Measurements from ENCODE around the gene NSF.
"Not testable (repeated sequence)": the region's sequence is repeated elsewhere in the genome, so short reads cannot be mapped to it uniquely, and the experiment has no call there.

Gene NSF

DNA sequence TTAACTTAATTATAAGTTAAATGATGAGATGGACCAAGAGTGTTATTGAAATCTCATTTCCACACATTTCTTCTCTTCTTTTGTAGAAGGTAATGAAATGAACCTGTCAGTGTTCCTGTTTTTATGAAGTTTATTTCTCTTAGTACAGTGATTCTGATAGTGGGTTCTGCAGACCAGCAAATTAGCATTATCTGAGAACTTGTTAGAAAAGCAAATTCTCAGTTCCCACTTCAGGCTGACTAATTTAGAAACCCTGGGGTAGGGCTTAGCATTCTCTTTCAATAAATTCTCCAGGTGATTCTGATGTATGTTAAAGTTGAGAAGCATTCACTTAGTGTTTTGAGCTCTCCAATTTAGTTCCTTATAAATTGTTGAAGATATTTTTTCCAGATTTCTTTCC is 12.7 kb downstream of the NSF start:
- not testable (repeated sequence) for H3K36me3 ChIP-seq; H3K27me3 ChIP-seq; H3K4me3 ChIP-seq (ENCODE audit: low read depth in 1 of 2, low read length in 1 of 2); H3K4me1 ChIP-seq (ENCODE audit: control insufficient read depth in 1 of 2, insufficient read depth in 1 of 2, low read depth in 1 of 2, low read length in 1 of 2); H3K9me3 ChIP-seq; H3K27ac ChIP-seq

DNA sequence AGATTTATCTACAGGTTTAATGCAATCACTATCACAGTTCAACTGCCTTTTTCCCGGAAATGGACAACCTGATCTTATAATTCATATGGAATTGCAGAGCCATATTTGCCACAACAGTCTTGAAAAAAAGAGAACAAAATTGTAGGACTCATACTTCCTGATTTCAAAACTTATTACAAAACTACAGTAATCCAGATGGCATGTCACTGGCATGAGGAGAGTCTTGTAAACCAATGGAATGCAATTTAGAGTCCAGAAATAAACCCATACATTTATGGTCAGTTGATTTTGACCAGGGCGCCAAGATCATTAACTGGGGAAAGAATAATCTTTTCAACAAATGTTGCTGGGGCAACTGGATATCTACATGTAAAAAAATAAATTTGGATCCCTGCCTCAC is 20.8 kb downstream of the NSF start:
- not testable (repeated sequence) for H3K27ac ChIP-seq; H3K4me3 ChIP-seq (ENCODE audit: low read depth in 1 of 2, low read length in 1 of 2); H3K27me3 ChIP-seq; H3K9me3 ChIP-seq; H3K4me1 ChIP-seq (ENCODE audit: control insufficient read depth in 1 of 2, insufficient read depth in 1 of 2, low read depth in 1 of 2, low read length in 1 of 2); H3K36me3 ChIP-seq

DNA sequence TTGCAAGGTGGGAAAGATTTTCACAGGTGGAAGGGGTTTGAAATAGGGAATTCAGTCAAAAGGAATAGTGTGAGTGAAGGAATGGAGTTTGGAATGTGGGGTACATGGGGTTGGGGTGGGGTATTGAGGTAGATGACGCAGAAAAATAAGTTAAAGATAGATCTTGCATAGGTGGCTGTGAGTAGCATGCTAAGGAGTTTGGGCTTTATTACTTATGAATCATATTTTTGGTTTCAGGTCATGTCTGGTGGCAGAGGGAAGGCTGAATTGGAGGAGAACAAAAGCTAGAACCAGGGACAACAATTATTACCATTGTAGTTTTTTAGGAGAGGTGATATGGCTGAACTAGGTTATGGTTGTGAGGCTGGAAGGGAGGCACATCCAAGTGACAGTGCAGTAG is 23.4 kb downstream of the NSF start:
- H3K9me3 ChIP-seq; H3K27me3 ChIP-seq; H3K4me1 ChIP-seq (ENCODE audit: control insufficient read depth in 1 of 2, insufficient read depth in 1 of 2, low read depth in 1 of 2, low read length in 1 of 2); H3K4me3 ChIP-seq (ENCODE audit: low read depth in 1 of 2, low read length in 1 of 2); H3K36me3 ChIP-seq; H3K27ac ChIP-seq: not testable (repeated sequence)

- H3K9me3 ChIP-seq; H3K36me3 ChIP-seq; H3K4me1 ChIP-seq (ENCODE audit: control insufficient read depth in 1 of 2, insufficient read depth in 1 of 2, low read depth in 1 of 2, low read length in 1 of 2); H3K27ac ChIP-seq; H3K4me3 ChIP-seq (ENCODE audit: low read depth in 1 of 2, low read length in 1 of 2); H3K27me3 ChIP-seq: not testable (repeated sequence)
Measured at GRCh38 chr17:46617121-46617520, 26.7 kb downstream of the NSF start.

GRCh38 chr17:46618975-46619374 is 28.5 kb downstream of the NSF start:
- H3K4me3 ChIP-seq (ENCODE audit: low read depth in 1 of 2, low read length in 1 of 2); H3K27ac ChIP-seq; H3K9me3 ChIP-seq; H3K4me1 ChIP-seq (ENCODE audit: control insufficient read depth in 1 of 2, insufficient read depth in 1 of 2, low read depth in 1 of 2, low read length in 1 of 2); H3K36me3 ChIP-seq; H3K27me3 ChIP-seq: not testable (repeated sequence)

GRCh38 chr17:46623790-46624189 is 33.3 kb downstream of the NSF start:
- not testable (repeated sequence) for H3K9me3 ChIP-seq; H3K36me3 ChIP-seq; H3K27me3 ChIP-seq; H3K4me3 ChIP-seq (ENCODE audit: low read depth in 1 of 2, low read length in 1 of 2); H3K27ac ChIP-seq; H3K4me1 ChIP-seq (ENCODE audit: control insufficient read depth in 1 of 2, insufficient read depth in 1 of 2, low read depth in 1 of 2, low read length in 1 of 2)

GRCh38 chr17:46624726-46625125 is 34.3 kb downstream of the NSF start:
- not testable (repeated sequence) for H3K4me3 ChIP-seq (ENCODE audit: low read depth in 1 of 2, low read length in 1 of 2); H3K27me3 ChIP-seq; H3K4me1 ChIP-seq (ENCODE audit: control insufficient read depth in 1 of 2, insufficient read depth in 1 of 2, low read depth in 1 of 2, low read length in 1 of 2); H3K9me3 ChIP-seq; H3K36me3 ChIP-seq; H3K27ac ChIP-seq

- not testable (repeated sequence) for H3K9me3 ChIP-seq; H3K4me3 ChIP-seq (ENCODE audit: low read depth in 1 of 2, low read length in 1 of 2); H3K27ac ChIP-seq; H3K4me1 ChIP-seq (ENCODE audit: control insufficient read depth in 1 of 2, insufficient read depth in 1 of 2, low read depth in 1 of 2, low read length in 1 of 2); H3K27me3 ChIP-seq; H3K36me3 ChIP-seq
Measured at GRCh38 chr17:46627452-46627851, 37.0 kb downstream of the NSF start.

DNA sequence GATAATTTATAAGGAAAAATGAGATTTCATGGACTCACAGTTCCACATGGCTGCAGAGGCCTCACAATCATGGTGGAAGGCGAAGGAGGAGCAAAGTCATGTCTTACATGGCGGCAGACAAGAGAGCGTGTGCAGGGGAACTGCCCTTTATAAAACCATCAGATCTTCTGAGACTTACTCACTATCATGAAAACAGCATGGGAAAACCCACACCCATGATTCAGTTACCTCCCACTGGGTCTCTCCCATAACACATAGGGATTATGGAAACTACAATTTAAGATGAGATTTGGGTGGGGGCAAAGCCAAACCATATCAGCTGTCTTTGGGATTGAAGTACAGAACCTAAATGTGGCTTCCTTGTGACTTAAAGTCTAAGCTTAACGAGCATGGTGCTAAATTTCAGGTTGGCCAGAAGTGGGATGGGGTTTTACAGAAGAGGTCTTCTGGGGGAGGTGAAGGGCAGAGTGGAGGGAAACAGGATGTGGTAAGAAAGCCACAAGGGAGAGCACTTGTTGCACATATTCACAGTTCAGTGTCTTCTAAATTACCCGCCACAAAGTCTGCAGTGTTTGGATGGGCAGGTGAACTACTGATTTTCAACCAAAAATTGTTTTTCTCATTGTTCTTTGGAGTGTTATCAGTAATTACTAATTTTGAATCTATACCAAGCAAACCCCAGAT is 38.4 kb downstream of the NSF start:
- H3K4me1 ChIP-seq (ENCODE audit: control insufficient read depth in 1 of 2, insufficient read depth in 1 of 2, low read depth in 1 of 2, low read length in 1 of 2); H3K27ac ChIP-seq; H3K27me3 ChIP-seq; H3K9me3 ChIP-seq; H3K4me3 ChIP-seq (ENCODE audit: low read depth in 1 of 2, low read length in 1 of 2); H3K36me3 ChIP-seq: not testable (repeated sequence)

GRCh38 chr17:46632146-46632545 is 41.7 kb downstream of the NSF start:
- not testable (repeated sequence) for H3K36me3 ChIP-seq; H3K4me3 ChIP-seq (ENCODE audit: low read depth in 1 of 2, low read length in 1 of 2); H3K4me1 ChIP-seq (ENCODE audit: control insufficient read depth in 1 of 2, insufficient read depth in 1 of 2, low read depth in 1 of 2, low read length in 1 of 2); H3K9me3 ChIP-seq; H3K27ac ChIP-seq; H3K27me3 ChIP-seq

- not testable (repeated sequence) for H3K9me3 ChIP-seq; H3K4me1 ChIP-seq (ENCODE audit: control insufficient read depth in 1 of 2, insufficient read depth in 1 of 2, low read depth in 1 of 2, low read length in 1 of 2); H3K36me3 ChIP-seq
Measured at GRCh38 chr17:46634844-46635243, 44.4 kb downstream of the NSF start.

GRCh38 chr17:46641861-46642656 is 51.6 kb downstream of the NSF start:
- not testable (repeated sequence) for H3K4me1 ChIP-seq (ENCODE audit: control insufficient read depth in 1 of 2, insufficient read depth in 1 of 2, low read depth in 1 of 2, low read length in 1 of 2); H3K4me3 ChIP-seq (ENCODE audit: low read depth in 1 of 2, low read length in 1 of 2); H3K9me3 ChIP-seq; H3K36me3 ChIP-seq; H3K27me3 ChIP-seq; H3K27ac ChIP-seq

More at GRCh38 chr17:46634844-46635243, 44.4 kb downstream of the NSF start:
- not testable (repeated sequence) for H3K27ac ChIP-seq; H3K27me3 ChIP-seq; H3K4me3 ChIP-seq (ENCODE audit: low read depth in 1 of 2, low read length in 1 of 2)

DNA sequence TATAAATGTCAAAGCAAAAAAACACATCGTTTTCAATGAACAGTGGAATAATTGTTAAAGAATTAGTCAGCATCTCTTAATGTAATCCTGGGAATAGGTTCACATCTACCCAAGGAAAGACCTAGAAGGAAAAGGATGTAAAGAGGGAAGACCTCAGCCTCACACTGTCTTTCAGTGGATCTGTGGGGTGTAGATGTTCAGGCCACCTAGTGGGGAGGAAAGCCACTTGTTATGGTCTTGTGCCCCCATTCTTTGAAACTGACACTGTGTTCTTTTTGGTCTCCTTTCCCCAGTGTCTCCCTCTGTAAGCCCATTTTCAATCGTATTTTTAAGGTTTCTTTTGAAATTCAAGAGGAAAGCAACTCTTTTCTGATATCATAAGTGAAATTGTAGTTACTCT is 56.8 kb downstream of the NSF start:
- not testable (repeated sequence) for H3K4me1 ChIP-seq (ENCODE audit: control insufficient read depth in 1 of 2, insufficient read depth in 1 of 2, low read depth in 1 of 2, low read length in 1 of 2); H3K27ac ChIP-seq; H3K9me3 ChIP-seq; H3K36me3 ChIP-seq; H3K27me3 ChIP-seq; H3K4me3 ChIP-seq (ENCODE audit: low read depth in 1 of 2, low read length in 1 of 2)

DNA sequence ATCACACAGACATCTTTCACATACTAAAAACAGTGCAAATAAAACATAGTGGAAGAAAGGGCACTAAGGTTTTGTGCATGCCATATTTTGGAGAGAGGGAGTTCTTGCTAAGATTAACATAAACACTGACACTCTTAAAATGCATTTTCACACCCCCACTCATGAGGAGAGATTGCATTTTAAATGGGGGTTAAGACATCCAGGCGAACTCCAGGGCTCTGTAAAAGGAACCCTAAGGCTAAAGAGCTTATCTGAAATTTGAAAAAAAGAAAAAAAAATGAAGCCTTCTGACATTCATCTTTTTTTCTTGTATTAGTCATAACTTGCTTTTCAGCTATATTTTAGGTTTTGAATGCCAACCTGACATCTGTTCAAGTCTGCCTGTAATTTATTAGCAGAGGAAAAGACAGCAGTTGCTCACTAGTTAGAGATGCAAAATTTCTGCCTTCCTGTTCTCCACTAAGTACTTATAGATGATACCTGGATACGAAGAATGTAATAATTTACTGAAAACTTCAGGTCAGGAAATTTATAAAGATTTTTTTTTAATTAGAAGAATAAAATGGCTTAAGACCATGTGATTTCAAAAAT is 57.3 kb downstream of the NSF start:
- H3K27ac ChIP-seq; H3K27me3 ChIP-seq; H3K4me1 ChIP-seq (ENCODE audit: control insufficient read depth in 1 of 2, insufficient read depth in 1 of 2, low read depth in 1 of 2, low read length in 1 of 2); H3K4me3 ChIP-seq (ENCODE audit: low read depth in 1 of 2, low read length in 1 of 2); H3K36me3 ChIP-seq; H3K9me3 ChIP-seq: not testable (repeated sequence)
